Type B pancreatic cell (in vitro differentiated cells): ENCODE results near the gene BCAN. TPM values are rescaled to one million over a fixed set of nuclear protein-coding genes. Genes with fewer than 3 reads are reported as not detected.

Experiments used
- DNase-seq: peaks from one replicate; pipeline ENCODE4 v3.0.0; 2021; ENCODE audit warnings: mixed read lengths; ENCODE audit not compliant: unreplicated experiment; ENCODE audit errors: extremely low spot score
- H3K27ac Mint-ChIP-seq: 2 replicates; pipeline ENCODE4 v1.8.0; 2021; ENCODE audit warnings: mild to moderate bottlenecking, mixed read lengths
- H3K27me3 Mint-ChIP-seq: 2 replicates; pipeline ENCODE4 v1.8.0; 2021; ENCODE audit warnings: mixed read lengths
- H3K36me3 Mint-ChIP-seq: 2 replicates; pipeline ENCODE4 v1.8.0; 2021; ENCODE audit warnings: mixed read lengths
- H3K4me1 Mint-ChIP-seq: one replicate; pipeline ENCODE4 v1.8.0; 2021; ENCODE audit warnings: mixed read lengths; ENCODE audit not compliant: unreplicated experiment
- H3K4me3 Mint-ChIP-seq: 2 replicates; pipeline ENCODE4 v1.8.0; 2021; ENCODE audit warnings: mild to moderate bottlenecking, mixed read lengths
- H3K9me3 Mint-ChIP-seq: 2 replicates; pipeline ENCODE4 v1.8.0; 2021; ENCODE audit warnings: mixed read lengths
- CTCF ChIP-seq: fragments of 200-600 bp; sonication (generic); conservative IDR thresholded peaks from 2 replicates; pipeline ENCODE4 v1.5.0; 2021; ENCODE audit warnings: antibody characterized with exemption, mild to moderate bottlenecking
- total RNA-seq: library from RNA; stranded (reverse); gene quantifications from 2 replicates; pipeline ENCODE4 v1.2.1, GENCODE V29; 2021; ENCODE audit warnings: low replicate concordance

Gene BCAN
- total RNA-seq, 1 donor from 2014 or later: 12.6 TPM

GRCh38 chr1:156704166-156704711 lies 62.3 kb downstream of the BCAN start:
- H3K27me3 Mint-ChIP-seq: peaks cover 7% of the 10 kb centered on the region
- TF ChIP-seq CTCF: no peak
- no peak for DNase-seq
- peaks cover 12% of the 10 kb centered on the region for H3K36me3 Mint-ChIP-seq
- peak overlapping the region; percentile 80 for H3K27ac Mint-ChIP-seq
- peaks cover 48% of the 10 kb centered on the region for H3K4me1 Mint-ChIP-seq
- H3K9me3 Mint-ChIP-seq: no peaks in the 10 kb centered on the region
- peak overlapping the region; percentile 93 for H3K4me3 Mint-ChIP-seq

DNA sequence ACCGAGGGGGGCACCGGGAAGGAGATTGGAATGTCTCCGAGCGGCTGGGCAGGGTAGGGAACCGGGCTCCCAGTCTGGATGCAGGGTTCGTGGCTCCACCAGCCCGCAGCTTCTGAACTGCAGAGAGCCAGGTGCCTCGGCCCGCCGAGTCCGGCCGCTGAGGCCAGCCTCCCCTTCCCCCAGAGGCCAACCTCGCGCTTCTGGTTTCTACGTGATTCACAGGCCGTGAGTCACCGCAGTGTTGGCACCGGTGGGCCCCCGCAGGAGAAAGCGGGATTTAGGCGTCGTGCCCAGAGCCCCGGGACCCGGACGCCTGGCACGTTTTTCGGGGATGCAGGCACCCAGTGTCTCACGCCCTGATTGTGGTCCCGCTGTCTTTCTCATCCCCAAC lies 63.0 kb downstream of the BCAN start:
- DNase-seq: no peak
- peak overlapping the region; percentile 73 for H3K27ac Mint-ChIP-seq
- peak overlapping the region; percentile 93 for H3K4me3 Mint-ChIP-seq
- no peak for TF ChIP-seq CTCF
- H3K9me3 Mint-ChIP-seq: no peaks in the 10 kb centered on the region
- H3K36me3 Mint-ChIP-seq: peaks cover 8% of the 10 kb centered on the region
- H3K27me3 Mint-ChIP-seq: peaks cover 7% of the 10 kb centered on the region
- peaks cover 50% of the 10 kb centered on the region for H3K4me1 Mint-ChIP-seq

- Mint-ChIP-seq H3K27me3 (peaks cover 7% of the 10 kb centered on the region), H3K9me3 (no peaks in the 10 kb centered on the region), H3K27ac (peak within 1 kb of the TSS; percentile 80), H3K36me3 (peaks cover 7% of the 10 kb centered on the region), H3K4me1 (peaks cover 55% of the 10 kb centered on the region), H3K4me3 (peak within 1 kb of the TSS; percentile 93)
- no peak for TF ChIP-seq CTCF
- DNase-seq: no peak
Measured at GRCh38 chr1:156705321-156705917, 63.5 kb downstream of the BCAN start, which contains the start of gene CRABP2. TSS of gene CRABP2 (minus strand) at chr1:156705583. CDS start at chr1:156705446, 137 bp downstream.

DNA sequence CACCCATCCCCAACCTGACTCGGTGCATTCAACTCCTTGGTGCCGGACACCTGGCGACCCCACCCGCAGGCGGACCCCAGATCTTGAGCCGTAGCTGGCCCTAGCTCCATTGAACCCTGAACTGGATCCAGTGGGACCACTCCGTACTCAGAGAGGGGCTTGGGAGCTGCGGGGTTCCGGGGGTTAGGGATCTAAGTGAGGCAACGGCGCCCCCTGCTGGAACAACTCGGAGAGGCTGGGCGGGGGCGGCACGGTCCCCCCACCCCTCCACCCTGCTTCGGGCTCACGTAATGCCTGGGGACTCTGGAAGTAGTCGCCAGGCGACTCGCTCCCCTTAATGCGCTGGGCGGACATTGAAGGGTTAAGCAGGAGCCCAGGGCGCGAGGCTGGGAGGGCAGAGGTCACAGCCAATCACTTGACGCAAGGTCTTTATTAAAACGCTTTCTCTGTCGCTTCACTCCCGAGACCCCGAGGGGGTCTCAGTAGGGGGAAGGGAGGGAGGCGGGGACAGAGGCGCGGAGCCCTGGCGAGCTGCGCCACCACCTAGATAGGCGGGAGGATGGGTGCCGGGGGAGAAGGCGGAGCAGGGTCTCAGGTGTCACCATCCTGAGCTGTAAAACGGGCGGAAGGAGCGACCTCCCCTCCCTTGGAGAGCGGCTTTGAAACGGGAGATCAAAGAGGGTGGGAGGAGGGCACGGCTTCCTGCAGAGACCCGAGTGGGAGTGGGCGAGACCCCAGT lies 64.2 kb downstream of the BCAN start:
- Mint-ChIP-seq H3K4me1 (peaks cover 57% of the 10 kb centered on the region), H3K27me3 (peaks cover 7% of the 10 kb centered on the region), H3K9me3 (no peaks in the 10 kb centered on the region), H3K4me3 (peak overlapping the region; percentile 93), H3K36me3 (peaks cover 4% of the 10 kb centered on the region), H3K27ac (peak overlapping the region; percentile 73)
- peak; percentile 98 for TF ChIP-seq CTCF
- DNase-seq: peak; percentile 93

DNA sequence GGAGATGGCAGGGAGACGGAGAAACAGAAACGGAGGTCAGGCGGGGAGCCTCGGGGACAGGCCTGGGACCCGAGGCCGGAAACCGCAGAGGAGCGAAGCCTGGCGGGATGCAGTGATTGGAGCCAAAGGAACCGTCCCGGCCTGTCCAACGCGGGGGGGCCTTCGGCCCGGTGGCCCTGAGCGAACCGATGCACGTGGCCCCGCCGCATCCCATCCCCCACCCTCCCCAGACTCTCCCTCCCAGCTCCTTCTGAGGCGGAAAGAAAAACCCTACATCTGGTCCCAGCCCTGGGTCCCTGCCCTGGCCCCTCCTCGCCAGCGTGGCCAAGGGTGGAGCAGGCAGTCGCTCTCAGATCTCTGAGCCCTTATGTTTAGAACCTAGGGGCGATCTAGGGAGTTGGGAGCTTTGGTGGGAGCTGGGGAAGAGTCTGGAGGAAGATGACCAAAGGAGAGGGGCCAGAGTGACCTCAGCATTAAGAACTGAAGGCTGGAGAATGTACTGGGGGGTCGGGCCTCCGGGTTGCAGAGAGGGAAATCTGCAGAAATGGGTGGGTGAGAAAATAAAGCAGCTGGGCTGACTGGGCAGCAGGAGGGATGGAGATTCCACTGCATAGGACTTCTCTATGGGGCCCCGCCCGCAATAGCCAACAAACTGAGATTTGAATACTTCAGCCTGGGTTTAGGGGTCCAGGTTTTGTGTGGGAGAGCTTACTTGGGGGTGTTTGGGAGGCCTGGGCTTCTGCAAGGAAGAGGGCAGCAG lies 64.9 kb downstream of the BCAN start:
- peak overlapping the region; percentile 73 for H3K27ac Mint-ChIP-seq
- H3K36me3 Mint-ChIP-seq: no peaks in the 10 kb centered on the region
- H3K9me3 Mint-ChIP-seq: no peaks in the 10 kb centered on the region
- H3K4me1 Mint-ChIP-seq: peaks cover 58% of the 10 kb centered on the region
- no peak for TF ChIP-seq CTCF
- no peak for DNase-seq
- H3K27me3 Mint-ChIP-seq: peaks cover 7% of the 10 kb centered on the region
- peak overlapping the region; percentile 93 for H3K4me3 Mint-ChIP-seq
